B cell (primary cell): Measurements from ENCODE around the gene SLC25A21.

Experiments used
- EZH2 ChIP-seq: IDR thresholded peaks from 2 replicates; pipeline ENCODE4 v1.6.1; 2012; ENCODE audit warnings: borderline replicate concordance, low read depth, mild to moderate bottlenecking, moderate library complexity, low read length; ENCODE audit not compliant: insufficient read depth, poor library complexity, severe bottlenecking
- TF ChIP-seq, protein P1 (sequence below): fragments of 200-600 bp; IDR thresholded peaks from one replicate; pipeline ENCODE4 v1.8.0; 2022; ENCODE audit warnings: antibody characterized with exemption, mild to moderate bottlenecking

GRCh38 chr14:36998686-36999085, 173.7 kb downstream of the SLC25A21 start:
- TF ChIP-seq EZH2: no peak
- TF ChIP-seq, protein P1, sequence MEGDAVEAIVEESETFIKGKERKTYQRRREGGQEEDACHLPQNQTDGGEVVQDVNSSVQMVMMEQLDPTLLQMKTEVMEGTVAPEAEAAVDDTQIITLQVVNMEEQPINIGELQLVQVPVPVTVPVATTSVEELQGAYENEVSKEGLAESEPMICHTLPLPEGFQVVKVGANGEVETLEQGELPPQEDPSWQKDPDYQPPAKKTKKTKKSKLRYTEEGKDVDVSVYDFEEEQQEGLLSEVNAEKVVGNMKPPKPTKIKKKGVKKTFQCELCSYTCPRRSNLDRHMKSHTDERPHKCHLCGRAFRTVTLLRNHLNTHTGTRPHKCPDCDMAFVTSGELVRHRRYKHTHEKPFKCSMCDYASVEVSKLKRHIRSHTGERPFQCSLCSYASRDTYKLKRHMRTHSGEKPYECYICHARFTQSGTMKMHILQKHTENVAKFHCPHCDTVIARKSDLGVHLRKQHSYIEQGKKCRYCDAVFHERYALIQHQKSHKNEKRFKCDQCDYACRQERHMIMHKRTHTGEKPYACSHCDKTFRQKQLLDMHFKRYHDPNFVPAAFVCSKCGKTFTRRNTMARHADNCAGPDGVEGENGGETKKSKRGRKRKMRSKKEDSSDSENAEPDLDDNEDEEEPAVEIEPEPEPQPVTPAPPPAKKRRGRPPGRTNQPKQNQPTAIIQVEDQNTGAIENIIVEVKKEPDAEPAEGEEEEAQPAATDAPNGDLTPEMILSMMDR: no peak
